GM21390 (cell line): ENCODE data around the gene TF.
A peak's percentile ranks its signal among the peaks of the same experiment; 100 is the strongest.

ENCODE experiments used
- ATAC-seq: cut with Tn5 transposase; IDR thresholded peaks from one replicate; pipeline ENCODE4 v1.9.1; 2021; ENCODE audit not compliant: unreplicated experiment

TF gene

GRCh38 chr3:133804896-133805295, 58.7 kb downstream of the TF start:
- ATAC-seq: no peak

GRCh38 chr3:133805384-133805701, 59.1 kb downstream of the TF start:
- no peak for ATAC-seq

- peak; percentile 99 for ATAC-seq
These were observed 59.7 kb downstream of the TF start, which contains the start of gene SRPRB for GRCh38 chr3:133805702-133806475. TSS of gene SRPRB (plus strand) at chr3:133805815. CDS start at chr3:133805849, 34 bp downstream.

GRCh38 chr3:133812872-133813271, 66.7 kb downstream of the TF start:
- no peak for ATAC-seq

GRCh38 chr3:133815386-133815785, 69.2 kb downstream of the TF start:
- no peak for ATAC-seq

GRCh38 chr3:133820129-133820528, 73.9 kb downstream of the TF start:
- no peak for ATAC-seq

GRCh38 chr3:133820889-133821675, 74.9 kb downstream of the TF start:
- ATAC-seq: no peak

GRCh38 chr3:133821767-133822638, 75.8 kb downstream of the TF start:
- ATAC-seq: no peak

GRCh38 chr3:133824961-133825485, 78.8 kb downstream of the TF start:
- no peak for ATAC-seq

- ATAC-seq: no peak
These were observed 80.0 kb downstream of the TF start for GRCh38 chr3:133825969-133826727.

- ATAC-seq: no peak
These were observed 80.9 kb downstream of the TF start for GRCh38 chr3:133827136-133827535.

GRCh38 chr3:133827684-133828083, 81.5 kb downstream of the TF start:
- no peak for ATAC-seq

- ATAC-seq: no peak
These were observed 82.5 kb downstream of the TF start for GRCh38 chr3:133828576-133829309.

- ATAC-seq: no peak
These were observed 83.1 kb downstream of the TF start for GRCh38 chr3:133829310-133829707.

- no peak for ATAC-seq
These were observed 83.9 kb downstream of the TF start for GRCh38 chr3:133830071-133830470.

- no peak for ATAC-seq
These were observed 86.0 kb downstream of the TF start for GRCh38 chr3:133831966-133832801.

- ATAC-seq: no peak
These were observed 86.6 kb downstream of the TF start for GRCh38 chr3:133832802-133833144.

- ATAC-seq: no peak
These were observed 87.1 kb downstream of the TF start for GRCh38 chr3:133833267-133833666.
